HUES6 (cell line): ENCODE data around the gene FOXE1.

Experiments used
- H3K27ac ChIP-seq: 2 replicates; pipeline ENCODE4 v1.7.0; 2013; ENCODE audit warnings: low read depth, mild to moderate bottlenecking, low read length, inconsistent platforms
- H3K27me3 ChIP-seq: 2 replicates; pipeline ENCODE4 v1.6.1; 2013; ENCODE audit warnings: low read length; ENCODE audit not compliant: control insufficient read depth, insufficient read depth
- H3K36me3 ChIP-seq: 2 replicates; pipeline ENCODE4 v1.6.1; 2013; ENCODE audit warnings: low read length; ENCODE audit not compliant: control insufficient read depth, insufficient read depth
- H3K4me1 ChIP-seq: 2 replicates; pipeline ENCODE4 v1.6.1; 2013; ENCODE audit warnings: low read length; ENCODE audit not compliant: control insufficient read depth, insufficient read depth
- H3K4me3 ChIP-seq: 2 replicates; pipeline ENCODE4 v1.5.1; 2013; ENCODE audit warnings: low read depth, low read length
- H3K9ac ChIP-seq: one replicate; pipeline ENCODE4 v1.6.1; 2013; ENCODE audit warnings: mild to moderate bottlenecking, low read length
- H3K9me3 ChIP-seq: 2 replicates; pipeline ENCODE4 v1.6.1; 2013; ENCODE audit warnings: low read depth, low read length; ENCODE audit not compliant: control insufficient read depth, insufficient read depth

FOXE1 gene

DNA sequence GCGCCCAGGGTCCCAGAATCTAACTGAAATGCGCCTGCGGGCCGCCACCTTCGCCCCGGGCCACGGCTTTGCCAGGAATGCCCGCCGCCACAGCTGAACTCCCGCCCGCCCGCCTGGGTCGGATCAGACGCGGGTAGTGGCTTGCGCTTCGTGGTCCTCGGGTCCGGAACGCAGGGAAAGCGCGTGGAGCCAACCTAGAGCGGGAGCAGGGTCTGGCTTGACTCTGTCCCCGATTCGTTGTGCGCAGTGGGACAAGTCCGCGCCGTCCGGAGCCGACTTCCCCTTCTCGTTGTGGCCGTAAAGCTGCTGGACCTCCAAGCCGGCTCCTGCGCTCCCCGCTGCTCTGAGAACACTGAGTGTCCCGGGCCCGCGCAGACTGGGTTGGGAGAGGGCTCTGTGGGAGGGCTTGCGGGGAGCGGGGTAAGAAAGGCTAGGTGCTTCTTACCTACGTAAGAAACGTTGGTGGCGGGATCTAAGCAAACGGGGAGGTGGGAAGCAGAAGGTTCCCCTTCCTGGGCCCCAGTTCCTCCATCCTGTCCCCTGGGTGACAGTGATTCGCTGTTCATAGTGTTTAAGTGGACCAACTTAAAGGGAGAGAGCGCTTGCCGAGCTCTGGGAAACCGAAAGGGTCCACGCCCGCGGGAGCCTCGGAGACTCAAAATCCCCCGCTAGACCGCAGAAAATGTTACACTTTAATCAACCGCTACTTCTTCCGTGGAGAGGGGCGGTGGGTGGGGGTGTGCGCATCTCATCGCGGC lies 4.4 kb upstream of the FOXE1 start:
- no peak overlapping the region for H3K9ac ChIP-seq
- peak overlapping the region; percentile 54 for H3K4me3 ChIP-seq
- peaks cover 30% of the 10 kb centered on the region for H3K4me1 ChIP-seq

DNA sequence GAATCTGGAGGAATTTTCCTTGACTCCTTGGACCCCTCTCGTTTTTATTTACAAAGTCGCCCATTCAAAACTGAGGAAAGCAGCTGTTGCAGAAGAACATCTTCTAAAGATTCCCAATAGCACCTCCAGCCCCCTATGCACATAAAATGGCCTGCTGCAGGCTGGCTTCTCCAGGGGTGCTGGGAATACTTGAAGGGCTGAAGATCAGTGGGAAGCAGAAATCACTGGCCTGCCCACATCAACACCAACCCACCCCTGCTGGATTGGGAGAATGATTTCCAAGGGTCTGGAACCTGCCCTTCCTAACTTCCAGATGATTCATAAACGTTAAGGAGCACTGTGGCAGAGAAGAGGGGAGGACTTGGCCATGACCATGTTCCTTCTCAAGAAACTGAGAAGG lies 3.0 kb upstream of the FOXE1 start:
- peaks cover 100% of the 10 kb centered on the region for H3K27me3 ChIP-seq
- H3K9ac ChIP-seq, result no peak overlapping the region
- H3K4me1 ChIP-seq, result peaks cover 30% of the 10 kb centered on the region
- no peaks in the 10 kb centered on the region for H3K36me3 ChIP-seq
- H3K4me3 ChIP-seq, result no peak overlapping the region
- H3K27ac ChIP-seq, result no peak overlapping the region
- no peaks in the 10 kb centered on the region for H3K9me3 ChIP-seq

More for the DNA sequence above, 4.4 kb upstream of the FOXE1 start:
- peaks cover 90% of the 10 kb centered on the region for H3K27me3 ChIP-seq
- no peaks in the 10 kb centered on the region for H3K9me3 ChIP-seq
- H3K36me3 ChIP-seq, result no peaks in the 10 kb centered on the region
- no peak overlapping the region for H3K27ac ChIP-seq

GRCh38 chr9:97850746-97851445 lies 2.1 kb upstream of the FOXE1 start:
- Histone ChIP-seq H3K9me3 (no peaks in the 10 kb centered on the region), H3K27ac (no peak overlapping the region), H3K4me1 (peaks cover 30% of the 10 kb centered on the region), H3K9ac (no peak overlapping the region), H3K36me3 (no peaks in the 10 kb centered on the region), H3K27me3 (peaks cover 100% of the 10 kb centered on the region), H3K4me3 (no peak overlapping the region)

- H3K27ac ChIP-seq, result no peak overlapping the region
- peaks cover 100% of the 10 kb centered on the region for H3K27me3 ChIP-seq
- no peaks in the 10 kb centered on the region for H3K36me3 ChIP-seq
- no peaks in the 10 kb centered on the region for H3K9me3 ChIP-seq
- H3K4me3 ChIP-seq, result peak overlapping the region; percentile 57
- H3K9ac ChIP-seq, result no peak overlapping the region
- peaks cover 30% of the 10 kb centered on the region for H3K4me1 ChIP-seq
Measured at GRCh38 chr9:97851446-97851883, 1.6 kb upstream of the FOXE1 start.

GRCh38 chr9:97852001-97852398 lies 1.0 kb upstream of the FOXE1 start:
- Histone ChIP-seq H3K9ac (no peak overlapping the region), H3K4me3 (peak overlapping the region; percentile 57), H3K36me3 (no peaks in the 10 kb centered on the region), H3K4me1 (peaks cover 33% of the 10 kb centered on the region), H3K27ac (no peak overlapping the region), H3K9me3 (no peaks in the 10 kb centered on the region), H3K27me3 (peaks cover 100% of the 10 kb centered on the region)

- Histone ChIP-seq H3K27ac (no peak overlapping the region), H3K9ac (no peak overlapping the region), H3K9me3 (no peaks in the 10 kb centered on the region), H3K4me1 (peaks cover 34% of the 10 kb centered on the region), H3K36me3 (no peaks in the 10 kb centered on the region), H3K27me3 (peaks cover 100% of the 10 kb centered on the region), H3K4me3 (peak overlapping the region; percentile 57)
Measured at GRCh38 chr9:97852399-97853055, 499 bp upstream of the FOXE1 start.

GRCh38 chr9:97853844-97854695 lies 1.0 kb downstream of the FOXE1 start:
- no peaks in the 10 kb centered on the region for H3K36me3 ChIP-seq
- no peak overlapping the region for H3K27ac ChIP-seq
- peaks cover 100% of the 10 kb centered on the region for H3K27me3 ChIP-seq
- H3K9ac ChIP-seq, result no peak overlapping the region
- H3K9me3 ChIP-seq, result no peaks in the 10 kb centered on the region
- peaks cover 30% of the 10 kb centered on the region for H3K4me1 ChIP-seq
- H3K4me3 ChIP-seq, result peak overlapping the region; percentile 57

DNA sequence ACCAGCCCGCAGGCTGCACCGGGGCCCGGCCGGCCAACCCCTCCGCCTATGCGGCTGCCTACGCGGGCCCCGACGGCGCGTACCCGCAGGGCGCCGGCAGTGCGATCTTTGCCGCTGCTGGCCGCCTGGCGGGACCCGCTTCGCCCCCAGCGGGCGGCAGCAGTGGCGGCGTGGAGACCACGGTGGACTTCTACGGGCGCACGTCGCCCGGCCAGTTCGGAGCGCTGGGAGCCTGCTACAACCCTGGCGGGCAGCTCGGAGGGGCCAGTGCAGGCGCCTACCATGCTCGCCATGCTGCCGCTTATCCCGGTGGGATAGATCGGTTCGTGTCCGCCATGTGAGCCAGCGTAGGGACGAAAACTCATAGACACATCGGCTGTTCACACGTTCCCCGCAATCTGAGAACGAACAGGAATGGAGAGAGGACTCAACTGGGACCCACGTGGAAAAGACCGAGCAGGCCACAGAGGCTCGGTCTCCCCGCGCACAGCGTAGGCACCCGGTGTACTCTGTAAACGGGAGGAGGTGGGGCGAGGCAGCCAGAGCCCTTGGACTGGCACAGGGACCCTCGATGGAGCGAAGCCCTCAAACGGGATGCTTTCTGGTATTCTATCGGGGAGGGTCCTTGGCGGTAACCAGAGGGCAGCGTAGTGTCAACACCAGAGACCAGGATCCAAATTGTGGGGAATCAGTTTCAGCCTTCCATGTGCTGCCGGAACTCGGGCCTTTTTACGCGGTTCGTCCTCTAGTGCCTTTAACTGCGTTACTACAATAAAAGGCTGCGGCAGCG lies 1.9 kb downstream of the FOXE1 start:
- no peak overlapping the region for H3K27ac ChIP-seq
- no peak overlapping the region for H3K9ac ChIP-seq
- H3K9me3 ChIP-seq, result no peaks in the 10 kb centered on the region
- peaks cover 100% of the 10 kb centered on the region for H3K27me3 ChIP-seq
- H3K36me3 ChIP-seq, result no peaks in the 10 kb centered on the region
- H3K4me1 ChIP-seq, result peaks cover 24% of the 10 kb centered on the region
- peak overlapping the region; percentile 30 for H3K4me3 ChIP-seq

- Histone ChIP-seq H3K27me3 (peaks cover 100% of the 10 kb centered on the region), H3K4me3 (0 out of 2 replicates have a peak overlapping the region, but pooled peaks have one; percentile 30), H3K36me3 (no peaks in the 10 kb centered on the region), H3K4me1 (peaks cover 24% of the 10 kb centered on the region), H3K27ac (no peak overlapping the region), H3K9me3 (no peaks in the 10 kb centered on the region), H3K9ac (no peak overlapping the region)
Measured at GRCh38 chr9:97855486-97855875, 2.5 kb downstream of the FOXE1 start.

DNA sequence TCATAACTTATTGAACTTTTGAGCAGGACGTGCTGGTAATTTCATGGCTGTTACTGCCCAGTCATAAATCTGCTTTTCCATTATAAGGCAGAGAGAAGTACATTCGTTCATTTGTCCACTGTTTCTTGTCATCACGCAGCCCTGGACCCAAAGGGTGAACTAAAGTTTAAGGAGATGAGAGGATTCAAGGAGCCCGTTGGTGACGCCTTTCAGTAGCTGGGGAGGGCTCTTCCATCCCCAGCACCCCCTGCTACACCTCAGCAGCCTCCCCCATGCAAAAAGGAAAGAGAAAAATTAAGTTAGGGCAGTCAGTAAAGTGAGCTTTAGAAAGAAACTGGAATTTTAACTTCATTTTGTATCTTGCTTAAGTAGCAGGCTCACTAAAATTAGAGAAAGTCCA lies 2.9 kb downstream of the FOXE1 start:
- peaks cover 24% of the 10 kb centered on the region for H3K4me1 ChIP-seq
- no peak overlapping the region for H3K9ac ChIP-seq
- no peaks in the 10 kb centered on the region for H3K9me3 ChIP-seq
- H3K27me3 ChIP-seq, result peaks cover 100% of the 10 kb centered on the region
- H3K27ac ChIP-seq, result no peak overlapping the region
- no peak overlapping the region for H3K4me3 ChIP-seq
- H3K36me3 ChIP-seq, result no peaks in the 10 kb centered on the region
